ENCODE results near the gene CRABP1.

GRCh38 chr15:78292219-78292618, 47.9 kb upstream of the CRABP1 start:
- TF ChIP-seq RAD21 (IDR thresholded peaks at IDR 0.05; ENCODE audit: insufficient read depth, low read depth, low read length) (no peak), SMC3 (IDR thresholded peaks at IDR 0.05; ENCODE audit: borderline replicate concordance, low read length) (no peak), CTCF (IDR thresholded peaks at IDR 0.05 in 2 of 3, conservative IDR thresholded peaks at IDR 0.05 in 1 of 3; ENCODE audit: control insufficient read depth in 2 of 3, extremely low read depth in 1 of 3, insufficient read depth in 1 of 3, low read depth in 3 of 3, low read length in 3 of 3) (no peak), TBL1XR1 (IDR thresholded peaks at IDR 0.05; ENCODE audit: low read depth, low read length) (no peak), ZBTB4 (CRISPR knock-in tag; IDR thresholded peaks at IDR 0.05) (no peak)

Data from GM12878 (cell line).